Fibroblast of the aortic adventitia (primary cell): ENCODE measurements around the gene TSPAN33. TPM values are rescaled to one million over a fixed set of nuclear protein-coding genes. Genes with fewer than 3 reads are reported as not detected.

Experiments
- DNase-seq: peaks from one replicate; pipeline ENCODE4 v3.0.0-alpha.2; 2010; ENCODE audit warnings: low read depth
- H3K4me3 ChIP-seq: 2 replicates; pipeline ENCODE4 v1.5.1; 2011; ENCODE audit warnings: low read depth, mild to moderate bottlenecking, control low read depth, low read length, moderate library complexity
- CTCF ChIP-seq: IDR thresholded peaks from 2 replicates; pipeline ENCODE4 v1.5.1; 2011; ENCODE audit warnings: mild to moderate bottlenecking, low read length, control low read depth, inconsistent platforms; ENCODE audit not compliant: insufficient read depth
- total RNA-seq: library from RNA; depleted of rRNA; stranded (reverse); fragments of >200 nt; gene quantifications from 2 replicates; pipeline ENCODE4 v1.2.3, GENCODE V29; 2012; ENCODE audit warnings: low replicate concordance

The TSPAN33 gene
- total RNA-seq, 1 donor, result not detected

DNA sequence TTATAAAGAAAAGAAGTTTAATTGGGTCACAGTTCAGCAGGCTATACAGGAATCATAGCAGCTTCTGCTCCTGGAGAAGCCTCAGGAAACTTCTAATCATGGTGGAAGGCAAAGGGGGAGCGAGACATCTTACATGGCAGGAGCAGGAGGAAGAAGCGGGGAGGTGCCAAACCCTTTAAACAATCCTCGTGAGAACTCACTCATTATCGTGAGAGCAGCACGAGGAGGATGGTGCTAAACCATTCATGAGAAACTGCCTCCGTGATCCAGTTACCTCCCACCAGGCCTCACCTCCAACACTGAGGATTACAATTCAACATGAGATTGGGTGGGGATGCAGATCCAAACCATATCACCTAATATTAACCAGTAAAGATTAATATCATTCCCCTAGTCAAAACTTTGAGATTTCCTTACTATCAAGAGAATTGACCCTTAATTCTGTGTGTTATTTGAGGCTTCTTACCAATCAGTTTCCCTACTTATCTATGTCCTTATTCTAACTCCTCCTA lies 42.3 kb downstream of the TSPAN33 start:
- DNase-seq, result no peak
- no peak overlapping the region for H3K4me3 ChIP-seq
- TF ChIP-seq CTCF, result no peak

- peak overlapping the region; percentile 73 for H3K4me3 ChIP-seq
- no peak for DNase-seq
- no peak for TF ChIP-seq CTCF
Measured at GRCh38 chr7:129187681-129188371, 43.3 kb downstream of the TSPAN33 start.

DNA sequence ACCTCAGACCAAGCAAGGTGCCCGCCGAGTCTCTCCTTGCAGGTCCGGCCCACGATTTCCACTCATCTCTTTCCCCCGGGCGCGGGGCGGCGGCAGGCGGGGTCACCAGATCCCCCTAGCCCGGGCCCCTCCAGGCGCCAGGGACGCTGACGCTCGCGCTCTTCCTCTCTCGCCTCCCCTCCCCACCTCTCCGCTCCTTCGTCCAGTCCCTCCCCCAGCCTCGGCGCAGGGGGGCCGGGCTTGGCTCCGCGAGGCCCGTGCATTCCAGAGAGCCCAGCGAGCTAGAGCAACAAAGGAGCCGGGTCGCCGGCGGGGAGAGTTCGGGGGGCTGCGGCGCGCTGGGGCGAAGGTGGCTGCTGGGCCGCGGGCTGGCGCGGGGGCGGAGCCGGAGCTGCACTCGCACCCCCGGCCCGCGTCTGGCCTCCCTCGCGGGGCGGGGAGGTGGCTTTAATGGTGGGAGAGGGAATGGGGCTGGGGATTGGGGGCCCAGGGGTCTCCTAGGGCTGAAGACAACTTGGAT lies 43.9 kb downstream of the TSPAN33 start, which contains the start of gene SMO:
SMO (plus strand) TSS at position 262 of the 520 bp plus-strand sequence. CDS start 519 bp downstream, outside the sequence.
- TF ChIP-seq CTCF, result no peak
- H3K4me3 ChIP-seq, result peak within 1 kb of the TSS; percentile 73
- DNase-seq, result no peak

DNA sequence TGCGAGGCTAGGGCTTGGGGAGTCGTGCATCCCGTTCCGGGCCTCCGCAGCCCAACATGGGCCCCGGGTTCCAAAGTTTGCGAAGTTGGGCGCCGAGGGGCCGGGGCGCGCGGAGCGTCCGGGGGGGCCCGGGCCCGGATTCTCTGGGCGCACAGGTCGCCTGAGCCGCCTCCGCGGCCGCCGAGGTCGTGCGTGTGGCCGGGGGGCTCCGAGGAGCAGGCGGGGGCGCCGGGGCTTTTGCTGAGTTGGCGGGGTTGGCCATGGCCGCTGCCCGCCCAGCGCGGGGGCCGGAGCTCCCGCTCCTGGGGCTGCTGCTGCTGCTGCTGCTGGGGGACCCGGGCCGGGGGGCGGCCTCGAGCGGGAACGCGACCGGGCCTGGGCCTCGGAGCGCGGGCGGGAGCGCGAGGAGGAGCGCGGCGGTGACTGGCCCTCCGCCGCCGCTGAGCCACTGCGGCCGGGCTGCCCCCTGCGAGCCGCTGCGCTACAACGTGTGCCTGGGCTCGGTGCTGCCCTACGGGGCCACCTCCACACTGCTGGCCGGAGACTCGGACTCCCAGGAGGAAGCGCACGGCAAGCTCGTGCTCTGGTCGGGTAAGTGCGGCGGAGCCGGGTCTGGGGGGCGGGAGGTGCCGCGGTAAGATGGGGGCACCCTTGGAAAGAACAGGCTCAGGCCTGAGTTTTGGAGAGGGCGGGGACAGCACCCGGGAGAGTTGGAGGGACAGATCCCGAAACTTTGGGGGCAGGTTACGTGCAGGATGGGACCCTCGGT lies 44.6 kb downstream of the TSPAN33 start:
- peak overlapping the region; percentile 73 for H3K4me3 ChIP-seq
- DNase-seq, result no peak
- TF ChIP-seq CTCF, result no peak

GRCh38 chr7:129189661-129190310 lies 45.3 kb downstream of the TSPAN33 start:
- peak; percentile 16 for DNase-seq
- H3K4me3 ChIP-seq, result peak overlapping the region; percentile 73

More at GRCh38 chr7:129189661-129190310, 45.3 kb downstream of the TSPAN33 start:
- no peak for TF ChIP-seq CTCF
